ENCODE results near the gene COL18A1. TPM values are rescaled to one million over a fixed set of nuclear protein-coding genes. Genes with fewer than 3 reads are reported as not detected.
A peak's percentile ranks its signal among the peaks of the same experiment; 100 is the strongest.

The COL18A1 gene
- total RNA-seq, 1 experiment from 2014 or later: 170 TPM

DNA sequence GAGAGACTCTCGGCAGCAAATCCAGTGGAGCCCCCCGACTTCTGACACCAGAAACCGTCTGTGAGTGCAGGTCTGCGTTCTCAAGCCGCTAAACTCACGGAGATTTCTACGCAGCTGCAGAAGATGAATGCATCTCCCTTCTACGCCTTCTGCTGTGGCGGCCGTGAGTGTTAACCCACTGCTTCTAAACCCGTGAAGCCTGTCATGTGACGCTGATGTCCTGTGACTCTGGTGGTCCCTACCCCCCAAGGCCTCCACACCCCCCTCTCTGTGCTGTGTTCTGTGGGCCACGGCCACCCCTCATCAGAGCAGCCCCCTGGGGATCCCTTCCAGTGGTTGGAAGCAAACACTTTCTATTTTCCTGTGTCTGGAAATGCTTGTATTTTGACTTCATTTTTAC is 33.9 kb upstream of the COL18A1 start:
- H3K4me1 ChIP-seq: peaks cover 19% of the 10 kb centered on the region
- H3K4me1 Mint-ChIP-seq (ENCODE audit: low read depth, unreplicated experiment): peaks cover 32% of the 10 kb centered on the region
- H3K27ac Mint-ChIP-seq (ENCODE audit: unreplicated experiment): peak overlapping the region; percentile 3
- ChIA-PET POLR2A (no interaction called here), CTCF (no interaction called here)
- DNase-seq: no peak
- no peaks in the 10 kb centered on the region for H3K36me3 ChIP-seq (ENCODE audit: control insufficient read depth, insufficient read depth, low read length)
- no peaks in the 10 kb centered on the region for H3K27me3 ChIP-seq (replicated peaks; ENCODE audit: control insufficient read depth, insufficient read depth, low read length)
- TF ChIP-seq, protein P1, sequence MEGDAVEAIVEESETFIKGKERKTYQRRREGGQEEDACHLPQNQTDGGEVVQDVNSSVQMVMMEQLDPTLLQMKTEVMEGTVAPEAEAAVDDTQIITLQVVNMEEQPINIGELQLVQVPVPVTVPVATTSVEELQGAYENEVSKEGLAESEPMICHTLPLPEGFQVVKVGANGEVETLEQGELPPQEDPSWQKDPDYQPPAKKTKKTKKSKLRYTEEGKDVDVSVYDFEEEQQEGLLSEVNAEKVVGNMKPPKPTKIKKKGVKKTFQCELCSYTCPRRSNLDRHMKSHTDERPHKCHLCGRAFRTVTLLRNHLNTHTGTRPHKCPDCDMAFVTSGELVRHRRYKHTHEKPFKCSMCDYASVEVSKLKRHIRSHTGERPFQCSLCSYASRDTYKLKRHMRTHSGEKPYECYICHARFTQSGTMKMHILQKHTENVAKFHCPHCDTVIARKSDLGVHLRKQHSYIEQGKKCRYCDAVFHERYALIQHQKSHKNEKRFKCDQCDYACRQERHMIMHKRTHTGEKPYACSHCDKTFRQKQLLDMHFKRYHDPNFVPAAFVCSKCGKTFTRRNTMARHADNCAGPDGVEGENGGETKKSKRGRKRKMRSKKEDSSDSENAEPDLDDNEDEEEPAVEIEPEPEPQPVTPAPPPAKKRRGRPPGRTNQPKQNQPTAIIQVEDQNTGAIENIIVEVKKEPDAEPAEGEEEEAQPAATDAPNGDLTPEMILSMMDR (IDR thresholded peaks at IDR 0.05; ENCODE audit: insufficient read depth in 1 of 2, low read depth in 1 of 2, low read length in 1 of 2, severe bottlenecking in 1 of 2, unreplicated experiment in 1 of 2): no peak
- no peaks in the 10 kb centered on the region for H3K9me3 ChIP-seq
- intact Hi-C loops (cut with micrococcal nuclease; ENCODE audit: unreplicated experiment): no loop called here
- no peaks in the 10 kb centered on the region for H3K9me3 Mint-ChIP-seq (ENCODE audit: unreplicated experiment)
- no peak overlapping the region for H3K4me3 ChIP-seq (ENCODE audit: low read depth, low read length)
- H3K36me3 Mint-ChIP-seq (ENCODE audit: insufficient read depth, unreplicated experiment): peaks cover under 1% of the 10 kb centered on the region
- no peak overlapping the region for H3K4me3 Mint-ChIP-seq (ENCODE audit: unreplicated experiment)
- no TSS peak for BruUV-seq (replicated peaks)
- no peaks in the 10 kb centered on the region for H3K27me3 Mint-ChIP-seq (ENCODE audit: insufficient read depth, unreplicated experiment)

DNA sequence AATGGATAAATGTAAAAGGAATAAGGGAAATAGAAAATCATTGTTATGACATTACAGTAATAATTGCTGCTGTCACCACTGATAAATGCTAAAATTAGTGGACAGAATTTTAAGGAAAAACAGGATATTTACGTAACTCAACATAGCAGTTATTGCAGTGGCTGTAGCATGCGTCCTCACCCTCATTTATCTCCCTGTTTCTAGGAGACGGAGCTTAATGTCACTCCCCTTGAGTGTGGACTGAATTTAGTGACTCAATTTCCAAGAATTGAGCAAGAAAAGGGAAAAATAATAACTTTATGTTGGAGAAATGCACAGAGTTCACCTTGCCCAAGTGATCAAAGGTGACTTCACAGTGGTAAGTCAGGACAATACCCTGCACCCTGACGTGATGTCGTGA is 33.3 kb upstream of the COL18A1 start:
- Histone ChIP-seq H3K4me1 (peaks cover 13% of the 10 kb centered on the region), H3K4me3 (ENCODE audit: low read depth, low read length) (no peak overlapping the region), H3K36me3 (ENCODE audit: control insufficient read depth, insufficient read depth, low read length) (no peaks in the 10 kb centered on the region), H3K9me3 (0 out of 2 replicates have a peak, but pooled peaks cover 1% of the 10 kb centered on the region), H3K27me3 (replicated peaks; ENCODE audit: control insufficient read depth, insufficient read depth, low read length) (no peaks in the 10 kb centered on the region)
- no TSS peak for BruUV-seq (replicated peaks)
- POLR2A ChIA-PET: no interaction called here
- TF ChIP-seq, protein P1 (IDR thresholded peaks at IDR 0.05; ENCODE audit: insufficient read depth in 1 of 2, low read depth in 1 of 2, low read length in 1 of 2, severe bottlenecking in 1 of 2, unreplicated experiment in 1 of 2): no peak
- Mint-ChIP-seq H3K4me1 (ENCODE audit: low read depth, unreplicated experiment) (peaks cover 27% of the 10 kb centered on the region), H3K36me3 (ENCODE audit: insufficient read depth, unreplicated experiment) (no peaks in the 10 kb centered on the region), H3K4me3 (ENCODE audit: unreplicated experiment) (no peak overlapping the region), H3K9me3 (ENCODE audit: unreplicated experiment) (no peaks in the 10 kb centered on the region), H3K27ac (ENCODE audit: unreplicated experiment) (peak overlapping the region; percentile 3), H3K27me3 (ENCODE audit: insufficient read depth, unreplicated experiment) (no peaks in the 10 kb centered on the region)
- CTCF ChIA-PET: no interaction called here
- intact Hi-C loops (cut with micrococcal nuclease; ENCODE audit: unreplicated experiment): no loop called here
- no peak for DNase-seq

GRCh38 chr21:45372732-45373355 is 32.1 kb upstream of the COL18A1 start:
- peaks cover 11% of the 10 kb centered on the region for H3K9me3 Mint-ChIP-seq (ENCODE audit: unreplicated experiment)
- H3K4me1 ChIP-seq: peaks cover 2% of the 10 kb centered on the region
- 0 out of 2 replicates have a peak, but pooled peaks cover 8% of the 10 kb centered on the region for H3K9me3 ChIP-seq
- H3K27me3 Mint-ChIP-seq (ENCODE audit: insufficient read depth, unreplicated experiment): no peaks in the 10 kb centered on the region
- H3K4me1 Mint-ChIP-seq (ENCODE audit: low read depth, unreplicated experiment): peaks cover 15% of the 10 kb centered on the region
- no peak overlapping the region for H3K4me3 ChIP-seq (ENCODE audit: low read depth, low read length)
- no peaks in the 10 kb centered on the region for H3K27me3 ChIP-seq (replicated peaks; ENCODE audit: control insufficient read depth, insufficient read depth, low read length)
- no TSS peak for BruUV-seq (replicated peaks)
- peaks cover 9% of the 10 kb centered on the region for H3K36me3 Mint-ChIP-seq (ENCODE audit: insufficient read depth, unreplicated experiment)
- H3K27ac Mint-ChIP-seq (ENCODE audit: unreplicated experiment): no peak overlapping the region
- TF ChIP-seq, protein P1 (IDR thresholded peaks at IDR 0.05; ENCODE audit: insufficient read depth in 1 of 2, low read depth in 1 of 2, low read length in 1 of 2, severe bottlenecking in 1 of 2, unreplicated experiment in 1 of 2): no peak
- DNase-seq: no peak
- H3K36me3 ChIP-seq (ENCODE audit: control insufficient read depth, insufficient read depth, low read length): no peaks in the 10 kb centered on the region
- intact Hi-C loops (cut with micrococcal nuclease; ENCODE audit: unreplicated experiment): no loop called here
- H3K4me3 Mint-ChIP-seq (ENCODE audit: unreplicated experiment): no peak overlapping the region
- CTCF ChIA-PET: no interaction called here
- POLR2A ChIA-PET: no interaction called here

Data from Caco-2 (cell line).